ENCODE measurements around the gene RIMKLB.
"Not testable (repeated sequence)": the region's sequence is repeated elsewhere in the genome, so short reads cannot be mapped to it uniquely, and the experiment has no call there.

GRCh38 chr12:8804833-8805232 is 107.0 kb downstream of the RIMKLB start:
- TF ChIP-seq POLR2AphosphoS5 (IDR thresholded peaks at IDR 0.05; ENCODE audit: low read depth, low read length); TBP (IDR thresholded peaks at IDR 0.05; ENCODE audit: low read depth, low read length); ZNF274 (IDR thresholded peaks at IDR 0.05; ENCODE audit: borderline replicate concordance, extremely low read depth, low read length); MAFK (IDR thresholded peaks at IDR 0.05; ENCODE audit: low read depth, low read length): not testable (repeated sequence)
- TF ChIP-seq, protein P1, sequence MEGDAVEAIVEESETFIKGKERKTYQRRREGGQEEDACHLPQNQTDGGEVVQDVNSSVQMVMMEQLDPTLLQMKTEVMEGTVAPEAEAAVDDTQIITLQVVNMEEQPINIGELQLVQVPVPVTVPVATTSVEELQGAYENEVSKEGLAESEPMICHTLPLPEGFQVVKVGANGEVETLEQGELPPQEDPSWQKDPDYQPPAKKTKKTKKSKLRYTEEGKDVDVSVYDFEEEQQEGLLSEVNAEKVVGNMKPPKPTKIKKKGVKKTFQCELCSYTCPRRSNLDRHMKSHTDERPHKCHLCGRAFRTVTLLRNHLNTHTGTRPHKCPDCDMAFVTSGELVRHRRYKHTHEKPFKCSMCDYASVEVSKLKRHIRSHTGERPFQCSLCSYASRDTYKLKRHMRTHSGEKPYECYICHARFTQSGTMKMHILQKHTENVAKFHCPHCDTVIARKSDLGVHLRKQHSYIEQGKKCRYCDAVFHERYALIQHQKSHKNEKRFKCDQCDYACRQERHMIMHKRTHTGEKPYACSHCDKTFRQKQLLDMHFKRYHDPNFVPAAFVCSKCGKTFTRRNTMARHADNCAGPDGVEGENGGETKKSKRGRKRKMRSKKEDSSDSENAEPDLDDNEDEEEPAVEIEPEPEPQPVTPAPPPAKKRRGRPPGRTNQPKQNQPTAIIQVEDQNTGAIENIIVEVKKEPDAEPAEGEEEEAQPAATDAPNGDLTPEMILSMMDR (IDR thresholded peaks at IDR 0.05; ENCODE audit: control extremely low read depth in 1 of 3, insufficient read depth in 1 of 3, low read depth in 1 of 3, low read length in 3 of 3), result not testable (repeated sequence)

Measured in H1 (cell line).